ENCODE data around the gene SKIDA1. TPM values are rescaled to one million over a fixed set of nuclear protein-coding genes. Genes with fewer than 3 reads are reported as not detected.
A peak's percentile ranks its signal among the peaks of the same experiment; 100 is the strongest.

Gene SKIDA1
- total and polyA plus RNA-seq, 2 experiments from 2014 or later, result 1.5 to 3.5 TPM

GRCh38 chr10:21515361-21516241, 9.9 kb downstream of the SKIDA1 start (continued):
- TF ChIP-seq REST (IDR thresholded peaks at IDR 0.05; ENCODE audit: unreplicated experiment), result no peak
- no peak for TF ChIP-seq CREB1 (CRISPR knock-in tag; IDR thresholded peaks at IDR 0.05; ENCODE audit: low read depth)
- no peak for TF ChIP-seq CTCF (conservative IDR thresholded peaks at IDR 0.05; ENCODE audit: low read depth in 2 of 2)

- Histone ChIP-seq H4K20me1 (replicated peaks; ENCODE audit: insufficient read depth) (no peaks in the 10 kb centered on the region; the same call in 1 of the 2 replicates), H3K4me2 (peak overlapping the region; percentile 85), H3K9me2 (ENCODE audit: insufficient read depth) (no peaks in the 10 kb centered on the region), H3K27me3 (ENCODE audit: insufficient read depth) (peaks cover 54% of the 10 kb centered on the region), H2AFZ (no peak overlapping the region), H3K79me2 (replicated peaks; ENCODE audit: insufficient read depth) (peaks cover 5% of the 10 kb centered on the region; the same call in 1 of the 2 replicates), H3K36me3 (ENCODE audit: insufficient read depth) (no peaks in the 10 kb centered on the region), H3K4me3 (peak overlapping the region; percentile 60), H3F3A (replicated peaks; ENCODE audit: low read depth) (peaks cover 19% of the 10 kb centered on the region), H3K4me1 (ENCODE audit: insufficient read depth) (peaks cover 71% of the 10 kb centered on the region), H3K27ac (ENCODE audit: low read depth) (no peak overlapping the region)
- Mint-ChIP-seq H3K27ac (no peak overlapping the region), H3K9me3 (no peaks in the 10 kb centered on the region; the same call in 2 of the 3 replicates), H3K36me3 (ENCODE audit: low read depth) (no peaks in the 10 kb centered on the region), H3K4me1 (peaks cover 73% of the 10 kb centered on the region), H3K27me3 (ENCODE audit: insufficient read depth, low read depth, poor library complexity) (peaks cover 36% of the 10 kb centered on the region), H3K4me3 (peak overlapping the region; percentile 84)
- DNase-seq (ENCODE audit: low spot score) (no peak), ATAC-seq (no peak)
- TF ChIP-seq NANOG (IDR thresholded peaks at IDR 0.05; ENCODE audit: borderline replicate concordance), result no peak
- TF ChIP-seq EZH2phosphoT487 (IDR thresholded peaks at IDR 0.05; ENCODE audit: unreplicated experiment), result no peak
- no peak for TF ChIP-seq CTCF (conservative IDR thresholded peaks at IDR 0.05; ENCODE audit: low read depth in 2 of 2)
- no peak for TF ChIP-seq POLR2AphosphoS5 (IDR thresholded peaks at IDR 0.05; ENCODE audit: low read depth)
- no peak for TF ChIP-seq EZH2 (IDR thresholded peaks at IDR 0.05; ENCODE audit: low read depth, unreplicated experiment)
These were observed 10.6 kb downstream of the SKIDA1 start for GRCh38 chr10:21514818-21515351.
